Liver (tissue), 5 donors: Measurements from ENCODE around the gene RPL10A. TPM values are rescaled to one million over a fixed set of nuclear protein-coding genes. Genes with fewer than 3 reads are reported as not detected.

Experiments used
- polyA plus RNA-seq, 2 donors: library from polyadenylated mRNA; stranded (reverse) in 1 of 2; unstranded in 1 of 2; fragments of 200-250 nt in 1 of 2; fragments of >200 nt in 1 of 2; fragmentation: Nextera tagmentation in 1 of 2; extraction: Ambion mirVana in 1 of 2; gene quantifications; one replicate each; pipeline versions ENCODE4 v1.2.1 to v1.2.3, GENCODE V29; 2013 to 2015
- small RNA-seq: library from RNA; depleted of rRNA; stranded (forward); fragments of <200 nt; gene quantifications from one replicate; pipeline ENCODE3, GENCODE V24; 2014
- total RNA-seq, 2 donors: library from RNA; depleted of rRNA; stranded (reverse); fragments of >200 nt; gene quantifications; one replicate each; pipeline ENCODE4 v1.2.3, GENCODE V29; 2014
- donor health status: healthy.
- donor health status: healthy.
- donor health status: healthy.

Gene RPL10A
- total and polyA plus RNA-seq, 4 donors = 213 to 1,235 (median 528) TPM

Small RNAs within 50 kb of the gene (small RNA-seq; reads per million reads assigned to genes)
- gene MIR7111 = not detected

Other genes starting within 250 kb of the RPL10A start
- 10 to 100 TPM; 10.6 to 18.4 TPM for gene ZNF76, start 208.7 kb upstream of the RPL10A start, total RNA-seq
- 10 to 100 TPM; 11.5 to 13.3 TPM for gene ZNF76, start 208.7 kb upstream of the RPL10A start, polyA plus RNA-seq
- 1 to 10 TPM; 3.3 to 6.3 TPM for gene DEF6, start 170.6 kb upstream of the RPL10A start, total RNA-seq
- gene DEF6, start 170.6 kb upstream of the RPL10A start, polyA plus RNA-seq = 1 to 10 TPM; 1.0 to 1.6 TPM
- 1 to 10 TPM; 2.1 to 7.3 TPM for gene PPARD, start 125.8 kb upstream of the RPL10A start, total RNA-seq
- gene PPARD, start 125.8 kb upstream of the RPL10A start, polyA plus RNA-seq = 1 to 10 TPM; 2.8 to 7.8 TPM
- 1 to 10 TPM in 1 of 2 donors, under 1 TPM in 1; 0.84 to 4.2 TPM for gene FANCE, start 16.1 kb upstream of the RPL10A start, total RNA-seq
- gene FANCE, start 16.1 kb upstream of the RPL10A start, polyA plus RNA-seq = under 1 TPM; 0.11 to 0.74 TPM
- gene TEAD3, start 28.7 kb downstream of the RPL10A start, total RNA-seq = 1 to 10 TPM; 1.9 to 5.8 TPM
- gene TEAD3, start 28.7 kb downstream of the RPL10A start, polyA plus RNA-seq = 1 to 10 TPM; 3.3 to 6.8 TPM
- gene TULP1, start 44.5 kb downstream of the RPL10A start, total RNA-seq = not detected
- not detected for gene TULP1, start 44.5 kb downstream of the RPL10A start, polyA plus RNA-seq
- 100 to 1,000 TPM in 1 of 2 donors, 10 to 100 TPM in 1; 10.3 to 132 TPM for gene FKBP5, start 220.5 kb downstream of the RPL10A start, total RNA-seq
- gene FKBP5, start 220.5 kb downstream of the RPL10A start, polyA plus RNA-seq = 10 to 100 TPM; 61.7 to 65.8 TPM